IMR-90 (cell line): ENCODE data around the gene SLC9A1. TPM values are rescaled to one million over a fixed set of nuclear protein-coding genes. Genes with fewer than 3 reads are reported as not detected.

Experiments used
- ATAC-seq: fragments of 200-7000 bp; cut with Tn5 transposase; 2 replicates; pipeline ENCODE4 v1.9.1; 2020; ENCODE audit warnings: low read depth, mild to moderate bottlenecking, moderate library complexity
- BruUV-seq: library from RNA; stranded (reverse); fragments of 400-500 nt; replicated peaks from 2 replicates; lab custom pipeline; 2021; lab: Mats Ljungman, UMichigan
- CTCF ChIA-PET: fragments of 300-600 bp; formaldehyde crosslinking; extraction: SDS; loops from one replicate; lab custom pipeline; 2021; ENCODE audit warnings: antibody characterized with exemption; lab: Yijun Ruan, JAX
- POLR2A ChIA-PET: fragments of 300-600 bp; sonication (Branson Sonifier 250); formaldehyde crosslinking; loops from one replicate; lab custom pipeline; 2022; ENCODE audit warnings: antibody characterized with exemption; ENCODE audit not compliant: unreplicated experiment; lab: Charles Lee
- DNase-seq: peaks from one replicate; pipeline ENCODE4 v3.0.0; 2013
- H2AFZ ChIP-seq: replicated peaks from 2 replicates; pipeline ENCODE3; 2013; ENCODE audit warnings: low read length, mild to moderate bottlenecking; ENCODE audit not compliant: poor library complexity
- H2AK5ac ChIP-seq: 2 replicates; pipeline ENCODE4 v1.6.1; 2013; ENCODE audit warnings: low read depth, low read length, inconsistent platforms
- H2AK9ac ChIP-seq: replicated peaks from 2 replicates; pipeline ENCODE3; 2013; ENCODE audit warnings: mild to moderate bottlenecking, low read depth, low read length, moderate library complexity; ENCODE audit not compliant: poor library complexity
- H2BK120ac ChIP-seq: 2 replicates; pipeline ENCODE4 v1.6.1; 2013; ENCODE audit warnings: low read depth, low read length, inconsistent platforms
- H2BK15ac ChIP-seq: 3 replicates; pipeline ENCODE4 v1.6.1; 2013; ENCODE audit warnings: low read depth, low read length, inconsistent platforms
- H2BK20ac ChIP-seq: 2 replicates; pipeline ENCODE4 v1.6.1; 2013; ENCODE audit warnings: low read depth, mild to moderate bottlenecking, inconsistent platforms, low read length, moderate library complexity
- H2BK5ac ChIP-seq: 2 replicates; pipeline ENCODE4 v1.6.1; 2013; ENCODE audit warnings: mild to moderate bottlenecking, low read depth, low read length, inconsistent platforms; ENCODE audit not compliant: poor library complexity, severe bottlenecking
- H3K14ac ChIP-seq: replicated peaks from 2 replicates; pipeline ENCODE4 v1.6.1; 2013; ENCODE audit warnings: low read depth, low read length, inconsistent platforms
- H3K18ac ChIP-seq: 2 replicates; pipeline ENCODE4 v1.6.1; 2013; ENCODE audit warnings: low read depth, low read length, control low read depth
- H3K23ac ChIP-seq: 2 replicates; pipeline ENCODE4 v1.6.1; 2013; ENCODE audit warnings: low read depth, low read length, inconsistent platforms
- H3K27ac ChIP-seq: 2 replicates; pipeline ENCODE4 v1.5.1; 2013; ENCODE audit warnings: mild to moderate bottlenecking, control low read depth, low read length; ENCODE audit not compliant: insufficient read depth
- H3K27me3 ChIP-seq: 2 replicates; pipeline ENCODE4 v1.6.1; 2013; ENCODE audit warnings: low read length; ENCODE audit not compliant: control insufficient read depth, insufficient read depth
- H3K36me3 ChIP-seq: 2 replicates; pipeline ENCODE4 v1.6.1; 2013; ENCODE audit warnings: low read length, mixed read lengths; ENCODE audit not compliant: control insufficient read depth, insufficient read depth
- H3K4ac ChIP-seq: 2 replicates; pipeline ENCODE4 v1.6.1; 2013; ENCODE audit warnings: low read depth, low read length, inconsistent platforms
- H3K4me1 ChIP-seq: 2 replicates; pipeline ENCODE4 v1.6.1; 2013; ENCODE audit warnings: low read length, mixed read lengths; ENCODE audit not compliant: control insufficient read depth, insufficient read depth
- H3K4me2 ChIP-seq: 2 replicates; pipeline ENCODE4 v1.6.1; 2013; ENCODE audit warnings: low read depth, mild to moderate bottlenecking, control low read depth, low read length, moderate library complexity
- H3K4me3 ChIP-seq: 2 replicates; pipeline ENCODE4 v1.5.1; 2013; ENCODE audit warnings: low read depth, mild to moderate bottlenecking, control low read depth, low read length, moderate library complexity; ENCODE audit not compliant: insufficient read depth
- H3K56ac ChIP-seq: 2 replicates; pipeline ENCODE4 v1.6.1; 2013; ENCODE audit warnings: low read length, inconsistent platforms; ENCODE audit not compliant: insufficient read depth; ENCODE audit errors: extremely low read depth
- H3K79me1 ChIP-seq, 2 experiments: 2 replicates each; pipeline ENCODE4 v1.6.1; 2013; ENCODE audit warnings: low read length in 2 of 2, inconsistent platforms in 1 of 2, low read depth in 1 of 2
- H3K9ac ChIP-seq: 2 replicates; pipeline ENCODE4 v1.6.1; 2013; ENCODE audit warnings: low read depth, low read length, control low read depth
- H3K9me1 ChIP-seq: 2 replicates; pipeline ENCODE4 v1.6.1; 2013; ENCODE audit warnings: low read length, inconsistent platforms; ENCODE audit not compliant: insufficient read depth
- H3K9me3 ChIP-seq: 2 replicates; pipeline ENCODE4 v1.6.1; 2013; ENCODE audit warnings: low read length; ENCODE audit not compliant: control insufficient read depth, insufficient read depth
- H4K20me1 ChIP-seq: 2 replicates; pipeline ENCODE4 v1.6.1; 2013; ENCODE audit warnings: low read length, inconsistent platforms; ENCODE audit not compliant: insufficient read depth
- H4K5ac ChIP-seq: 2 replicates; pipeline ENCODE4 v1.6.1; 2013; ENCODE audit warnings: mild to moderate bottlenecking, low read depth, low read length, control low read depth
- H4K8ac ChIP-seq, 2 experiments: 2 replicates each; pipeline ENCODE4 v1.6.1; 2013; ENCODE audit warnings: low read depth in 2 of 2, low read length in 2 of 2, control low read depth in 1 of 2, inconsistent platforms in 1 of 2
- H4K91ac ChIP-seq: 2 replicates; pipeline ENCODE4 v1.6.1; 2013; ENCODE audit warnings: low read depth, low read length, inconsistent platforms; ENCODE audit not compliant: insufficient read depth
- BHLHE40 ChIP-seq: fragments of 150-350 bp; IDR thresholded peaks from 2 replicates; pipeline ENCODE4 v1.6.1; 2016; ENCODE audit warnings: mild to moderate bottlenecking, low read depth, low read length
- CEBPB ChIP-seq: IDR thresholded peaks from 2 replicates; pipeline ENCODE4 v1.6.1; 2012; ENCODE audit warnings: low read depth, low read length, improper control_type of control experiment
- CHD1 ChIP-seq: IDR thresholded peaks from 2 replicates; pipeline ENCODE4 v1.6.1; 2012; ENCODE audit warnings: low read depth, low read length, improper control_type of control experiment
- FOS ChIP-seq: fragments of 150-350 bp; IDR thresholded peaks from 2 replicates; pipeline ENCODE4 v1.6.1; 2016; ENCODE audit warnings: low read depth, low read length
- MAFK ChIP-seq: IDR thresholded peaks from 2 replicates; pipeline ENCODE4 v1.6.1; 2012; ENCODE audit warnings: low read depth, low read length, improper control_type of control experiment
- MAZ ChIP-seq: IDR thresholded peaks from 2 replicates; pipeline ENCODE4 v1.6.1; 2012; ENCODE audit warnings: low read depth, mild to moderate bottlenecking, low read length, improper control_type of control experiment, moderate library complexity, borderline replicate concordance
- NFE2L2 ChIP-seq: fragments of 150-350 bp; IDR thresholded peaks from 2 replicates; pipeline ENCODE4 v1.6.1; 2016; ENCODE audit warnings: low read depth, mild to moderate bottlenecking, low read length
- POLR2A ChIP-seq: IDR thresholded peaks from 2 replicates; pipeline ENCODE4 v1.6.1; 2012; ENCODE audit warnings: mild to moderate bottlenecking, low read depth, low read length
- RAD21 ChIP-seq: IDR thresholded peaks from 2 replicates; pipeline ENCODE4 v1.6.1; 2012; ENCODE audit warnings: low read length, improper control_type of control experiment
- RCOR1 ChIP-seq: IDR thresholded peaks from 2 replicates; pipeline ENCODE4 v1.6.1; 2012; ENCODE audit warnings: mild to moderate bottlenecking, low read length, improper control_type of control experiment; ENCODE audit not compliant: insufficient replicate concordance
- USF2 ChIP-seq: fragments of 150-350 bp; IDR thresholded peaks from 2 replicates; pipeline ENCODE4 v1.6.1; 2017; ENCODE audit warnings: mild to moderate bottlenecking, antibody characterized with exemption, low read length, low read depth
- WGBS, 2 experiments: methylation state at CpG; one replicate each; pipeline versions ENCODE4 v1.1.5 to v1.1.7; 2013; ENCODE audit warnings: missing lambda C conversion rate in 2 of 2; ENCODE audit not compliant: insufficient read length in 1 of 2; ENCODE audit errors: extremely low coverage in 2 of 2; 5-methylcytosine and 5-hydroxymethylcytosine counted together
- dilution Hi-C: fragments of 300-500 bp; cut with HindIII; formaldehyde crosslinking; loops from one replicate; pipeline ENCODE4 v1.14.3; 2018; ENCODE audit warnings: low sequenced_read_pairs; ENCODE audit not compliant: unreplicated experiment
- in situ Hi-C: fragments of 300-500 bp; cut with MboI; formaldehyde crosslinking; loops from 3 replicates; pipeline ENCODE4 v1.14.3; 2019; ENCODE audit warnings: low sequenced_read_pairs, inconsistent platforms, mixed read lengths
- intact Hi-C: fragments of 100-400 bp; cut with micrococcal nuclease; formaldehyde crosslinking; loops from 2 replicates; pipeline ENCODE4 v1.10.0; 2022
- polyA plus RNA-seq, 3 experiments: library from polyadenylated mRNA; depleted of rRNA; stranded (reverse); fragments of >200 nt; gene quantifications; 2 replicates each; pipeline ENCODE4 v1.2.3, GENCODE V29; 2012; ENCODE audit warnings: low replicate concordance in 1 of 3
- total RNA-seq: library from RNA; depleted of rRNA; stranded (reverse); fragments of >200 nt; gene quantifications from 2 replicates; pipeline ENCODE4 v1.2.3, GENCODE V29; 2012
- TF ChIP-seq, protein P1 (sequence below): fragments of 150-350 bp; IDR thresholded peaks from 2 replicates; pipeline ENCODE4 v1.6.1; 2016; ENCODE audit warnings: low read depth, mild to moderate bottlenecking, low read length, moderate library complexity, borderline replicate concordance

The SLC9A1 gene
- total and polyA plus RNA-seq, 2 of the 4 experiments (the other 2 are of a cell fraction), result 2.0 to 21.2 TPM

GRCh38 chr1:27049100-27049499 is 105.8 kb downstream of the SLC9A1 start:
- no peak overlapping the region for H4K91ac ChIP-seq
- no peak overlapping the region for H3K4me3 ChIP-seq
- BruUV-seq, result no TSS peak
- no peaks in the 10 kb centered on the region for H3K9me1 ChIP-seq
- H3K79me1 ChIP-seq, result no peaks in the 10 kb centered on the region
- H2BK15ac ChIP-seq, result no peak overlapping the region
- intact Hi-C loops, result loop anchor here (10.0 kb wide), 1 partner anchor 146 kb away; no protein-coding TSS in a partner anchor
- ATAC-seq (no peak), DNase-seq (no peak)
- H3K27me3 ChIP-seq, result peaks cover 2% of the 10 kb centered on the region; the same call in 1 of the 2 replicates
- no peaks in the 10 kb centered on the region for H3K4me1 ChIP-seq
- no peaks in the 10 kb centered on the region for H4K20me1 ChIP-seq
- H4K5ac ChIP-seq, result no peak overlapping the region
- H2AK5ac ChIP-seq, result no peak overlapping the region
- H4K8ac ChIP-seq, result no peak overlapping the region
- in situ Hi-C loops, result loop anchor here (5.0 to 10.0 kb wide), 2 partner anchors 48 to 236 kb away; no protein-coding TSS in a partner anchor
- no peak overlapping the region for H2BK5ac ChIP-seq
- no peak for TF ChIP-seq MAZ
- TF ChIP-seq NFE2L2, result no peak
- no peak for TF ChIP-seq RCOR1
- TF ChIP-seq BHLHE40, result no peak
- no peak for TF ChIP-seq POLR2A
- TF ChIP-seq CHD1, result no peak
- TF ChIP-seq, protein P1, sequence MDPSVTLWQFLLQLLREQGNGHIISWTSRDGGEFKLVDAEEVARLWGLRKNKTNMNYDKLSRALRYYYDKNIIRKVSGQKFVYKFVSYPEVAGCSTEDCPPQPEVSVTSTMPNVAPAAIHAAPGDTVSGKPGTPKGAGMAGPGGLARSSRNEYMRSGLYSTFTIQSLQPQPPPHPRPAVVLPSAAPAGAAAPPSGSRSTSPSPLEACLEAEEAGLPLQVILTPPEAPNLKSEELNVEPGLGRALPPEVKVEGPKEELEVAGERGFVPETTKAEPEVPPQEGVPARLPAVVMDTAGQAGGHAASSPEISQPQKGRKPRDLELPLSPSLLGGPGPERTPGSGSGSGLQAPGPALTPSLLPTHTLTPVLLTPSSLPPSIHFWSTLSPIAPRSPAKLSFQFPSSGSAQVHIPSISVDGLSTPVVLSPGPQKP, result no peak
- no peak for TF ChIP-seq CEBPB
- TF ChIP-seq USF2, result no peak
- TF ChIP-seq FOS, result no peak
- no peak for TF ChIP-seq MAFK
- TF ChIP-seq RAD21, result no peak
- H3K23ac ChIP-seq, result no peak overlapping the region
- no peak overlapping the region for H3K56ac ChIP-seq
- H2AFZ ChIP-seq, result no peak overlapping the region
- WGBS, 2 experiments, result no CpG with 5 or more reads among the region's 2 CpGs
- H3K4me2 ChIP-seq, result no peak overlapping the region
- ChIA-PET POLR2A (no interaction called here), CTCF (no interaction called here)
- no peak overlapping the region for H3K4ac ChIP-seq
- dilution Hi-C loops, result no loop called here
- no peaks in the 10 kb centered on the region for H3K9me3 ChIP-seq
- no peak overlapping the region for H3K9ac ChIP-seq
- H3K14ac ChIP-seq, result no peak overlapping the region
- no peak overlapping the region for H2AK9ac ChIP-seq
- H3K18ac ChIP-seq, result no peak overlapping the region
- no peak overlapping the region for H3K27ac ChIP-seq
- no peaks in the 10 kb centered on the region for H3K36me3 ChIP-seq
- no peak overlapping the region for H2BK120ac ChIP-seq
- no peak overlapping the region for H2BK20ac ChIP-seq
